Measurements from ENCODE around the gene SOHLH1.
A peak's percentile ranks its signal among the peaks of the same experiment; 100 is the strongest.

Gene SOHLH1

GRCh38 chr9:135736979-135737839 lies 37.9 kb upstream of the SOHLH1 start:
- no peak for ATAC-seq
- no peak overlapping the region for H3K27ac Mint-ChIP-seq
- no peaks in the 10 kb centered on the region for H3K36me3 Mint-ChIP-seq
- peaks cover 9% of the 10 kb centered on the region for H3K9me3 Mint-ChIP-seq
- H3K4me3 Mint-ChIP-seq, result no peak overlapping the region
- H3K27me3 Mint-ChIP-seq, result peaks cover 46% of the 10 kb centered on the region
- H3K4me1 Mint-ChIP-seq, result no peaks in the 10 kb centered on the region

DNA sequence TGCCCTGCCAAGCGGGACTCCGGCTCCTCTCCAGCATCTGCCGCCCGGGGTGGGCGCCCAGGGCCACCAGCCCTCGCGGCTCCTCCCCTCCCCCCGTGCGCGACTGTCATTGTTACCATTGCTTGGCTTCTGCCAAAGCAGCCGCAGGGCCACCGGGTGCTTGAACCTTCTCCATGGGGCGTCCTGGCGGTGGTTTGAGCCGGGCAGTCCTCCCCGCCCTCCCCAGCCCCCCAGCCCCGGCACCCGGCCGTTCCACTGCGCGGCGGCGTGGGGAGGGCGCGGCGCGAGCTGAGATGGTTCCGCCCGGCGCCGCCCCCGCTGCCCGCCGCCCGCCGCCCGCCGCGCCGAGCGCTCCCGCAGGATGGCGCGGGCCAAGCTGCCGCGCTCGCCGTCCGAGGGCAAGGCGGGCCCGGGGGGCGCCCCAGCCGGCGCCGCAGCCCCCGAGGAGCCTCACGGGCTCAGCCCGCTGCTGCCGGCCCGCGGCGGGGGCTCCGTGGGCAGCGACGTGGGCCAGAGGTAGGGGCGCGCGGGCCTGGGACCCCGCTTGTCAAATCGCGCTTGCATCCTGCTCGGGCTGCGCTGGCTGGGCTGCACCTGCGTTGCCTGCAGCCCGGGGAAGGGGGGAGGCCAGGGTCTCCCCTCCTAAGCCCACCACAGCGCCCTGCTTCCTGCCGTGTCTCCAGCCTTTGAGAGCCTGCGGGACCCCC lies 37.1 kb upstream of the SOHLH1 start:
- Mint-ChIP-seq H3K9me3 (peaks cover 13% of the 10 kb centered on the region), H3K27me3 (peaks cover 45% of the 10 kb centered on the region), H3K36me3 (no peaks in the 10 kb centered on the region), H3K4me1 (no peaks in the 10 kb centered on the region), H3K27ac (no peak overlapping the region), H3K4me3 (no peak overlapping the region)
- ATAC-seq, result no peak

DNA sequence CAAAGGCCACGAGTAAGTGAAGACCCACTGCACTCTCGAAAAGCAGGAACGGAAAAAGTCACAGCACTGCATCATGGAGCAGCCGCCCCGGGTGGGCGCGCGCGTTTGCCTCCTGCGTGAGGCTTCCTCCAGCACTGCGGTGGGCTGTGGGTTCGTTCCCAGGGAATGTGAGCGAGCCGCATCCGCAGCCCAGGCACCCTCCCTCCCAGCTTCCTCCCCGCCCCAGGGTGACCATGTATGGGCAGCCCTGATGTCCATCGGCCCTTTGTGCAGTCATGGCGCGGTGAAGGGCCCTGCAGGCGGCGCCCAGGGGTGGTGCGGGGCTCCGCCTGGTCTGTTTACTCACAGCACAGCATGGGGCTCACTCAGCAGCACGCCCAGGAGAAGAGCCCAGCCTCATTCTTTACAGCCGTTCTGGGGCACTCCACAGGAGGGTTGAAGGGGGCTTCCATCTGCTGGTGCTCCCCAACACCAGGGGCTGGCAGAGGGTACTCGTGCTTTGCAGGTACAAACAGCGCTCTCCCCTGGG lies 35.4 kb upstream of the SOHLH1 start:
- H3K9me3 Mint-ChIP-seq, result peaks cover 21% of the 10 kb centered on the region
- ATAC-seq, result no peak
- no peak overlapping the region for H3K27ac Mint-ChIP-seq
- peaks cover 28% of the 10 kb centered on the region for H3K27me3 Mint-ChIP-seq
- no peak overlapping the region for H3K4me3 Mint-ChIP-seq
- H3K4me1 Mint-ChIP-seq, result no peaks in the 10 kb centered on the region
- no peaks in the 10 kb centered on the region for H3K36me3 Mint-ChIP-seq

DNA sequence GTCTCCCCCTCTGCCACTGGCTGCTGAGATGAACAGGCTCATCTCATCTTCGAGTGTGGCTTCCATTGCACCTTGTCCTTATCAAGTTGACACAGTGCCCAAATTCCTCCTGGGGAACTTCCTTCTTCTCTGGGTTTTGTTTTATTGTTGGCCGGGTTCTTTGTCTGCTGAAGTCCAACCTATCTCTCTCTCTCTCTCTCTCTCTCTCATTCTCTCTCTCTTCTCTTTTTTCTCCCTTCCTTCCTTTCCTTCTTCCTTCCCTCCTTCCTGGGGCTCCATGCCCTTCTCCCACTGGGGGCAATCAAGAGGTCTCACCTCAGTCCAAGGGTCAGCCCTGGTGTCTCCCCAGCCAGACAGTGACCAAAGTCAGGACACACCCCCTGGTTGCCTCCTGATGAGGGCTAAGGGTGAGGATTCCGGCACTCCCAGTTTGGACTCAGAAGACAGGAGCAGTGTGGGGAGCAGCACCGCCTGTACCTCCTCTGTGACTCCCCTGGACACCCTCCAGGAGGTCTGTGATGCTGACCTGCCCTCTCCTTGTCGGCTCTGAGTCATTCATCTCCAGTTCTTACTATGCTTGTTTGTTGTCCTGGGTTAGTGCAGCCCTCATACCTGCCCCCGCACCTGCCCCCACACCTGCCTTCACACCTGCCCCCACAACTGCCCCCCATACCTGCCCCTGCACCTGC lies 33.4 kb upstream of the SOHLH1 start:
- Mint-ChIP-seq H3K27me3 (peaks cover 11% of the 10 kb centered on the region), H3K9me3 (peaks cover 21% of the 10 kb centered on the region), H3K4me3 (no peak overlapping the region), H3K4me1 (no peaks in the 10 kb centered on the region), H3K27ac (no peak overlapping the region), H3K36me3 (no peaks in the 10 kb centered on the region)
- no peak for ATAC-seq

DNA sequence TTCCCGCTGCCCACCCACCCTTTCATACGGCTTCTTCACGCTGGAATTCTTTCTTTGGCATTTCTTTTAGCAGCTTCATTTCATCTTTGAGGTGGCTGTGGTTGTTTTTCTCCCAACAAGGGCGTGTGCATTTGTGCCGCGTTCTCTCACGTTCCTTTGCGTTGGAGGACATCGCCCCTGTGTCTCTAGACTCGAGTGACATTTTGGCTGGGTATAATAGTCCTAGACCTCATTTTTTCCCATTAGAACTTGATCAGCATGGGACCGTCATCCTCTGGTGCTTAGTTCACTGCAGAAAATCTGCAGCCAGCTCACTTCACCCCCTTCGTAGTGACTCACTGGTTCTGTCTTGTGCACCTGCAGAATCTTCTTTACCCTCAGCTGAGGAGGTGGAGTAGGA lies 32.2 kb upstream of the SOHLH1 start:
- no peaks in the 10 kb centered on the region for H3K36me3 Mint-ChIP-seq
- peaks cover 28% of the 10 kb centered on the region for H3K9me3 Mint-ChIP-seq
- ATAC-seq, result no peak
- no peak overlapping the region for H3K27ac Mint-ChIP-seq
- H3K4me1 Mint-ChIP-seq, result no peaks in the 10 kb centered on the region
- peaks cover 15% of the 10 kb centered on the region for H3K27me3 Mint-ChIP-seq
- H3K4me3 Mint-ChIP-seq, result no peak overlapping the region

- H3K9me3 Mint-ChIP-seq, result peaks cover 28% of the 10 kb centered on the region
- no peaks in the 10 kb centered on the region for H3K4me1 Mint-ChIP-seq
- no peak overlapping the region for H3K27ac Mint-ChIP-seq
- H3K36me3 Mint-ChIP-seq, result no peaks in the 10 kb centered on the region
- peaks cover 18% of the 10 kb centered on the region for H3K27me3 Mint-ChIP-seq
- ATAC-seq, result no peak
- H3K4me3 Mint-ChIP-seq, result no peak overlapping the region
Observed at GRCh38 chr9:135729480-135729879, 30.2 kb upstream of the SOHLH1 start.

GRCh38 chr9:135728436-135729110 lies 29.3 kb upstream of the SOHLH1 start:
- Mint-ChIP-seq H3K27ac (no peak overlapping the region), H3K9me3 (peaks cover 27% of the 10 kb centered on the region), H3K4me3 (no peak overlapping the region), H3K36me3 (no peaks in the 10 kb centered on the region), H3K4me1 (no peaks in the 10 kb centered on the region), H3K27me3 (peaks cover 22% of the 10 kb centered on the region)
- ATAC-seq, result no peak

DNA sequence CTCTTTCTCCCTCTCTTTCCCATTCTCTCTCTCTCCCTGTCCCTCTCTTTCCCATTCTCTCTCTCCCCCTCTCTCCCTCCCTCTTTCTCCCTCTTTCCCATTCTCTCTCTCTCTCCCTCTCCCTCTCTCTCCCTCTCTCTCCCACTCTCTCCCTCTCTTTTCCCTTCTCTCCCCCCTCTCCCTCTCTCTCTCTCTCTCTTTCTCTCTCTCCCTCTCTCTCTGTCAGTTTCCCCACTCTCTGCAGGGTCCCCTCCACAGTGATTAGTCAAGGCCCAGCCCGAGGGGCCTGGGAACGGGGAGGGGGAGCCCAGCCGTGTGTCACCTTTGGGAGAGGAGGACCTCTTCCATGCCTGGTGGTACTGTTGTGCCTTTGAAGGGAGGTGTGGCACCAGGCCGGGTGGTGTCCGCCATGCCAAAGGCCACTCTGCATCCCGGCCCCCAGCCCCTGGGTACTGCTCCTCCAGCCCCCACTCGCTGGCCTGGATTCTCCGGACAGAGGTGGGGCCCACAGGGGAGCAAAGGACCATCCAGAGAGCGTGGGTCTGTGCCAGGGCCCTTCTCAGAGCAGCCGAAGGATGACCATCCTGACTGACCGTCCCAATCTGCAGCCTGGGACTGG lies 28.1 kb upstream of the SOHLH1 start:
- H3K4me1 Mint-ChIP-seq, result no peaks in the 10 kb centered on the region
- no peak overlapping the region for H3K27ac Mint-ChIP-seq
- peaks cover 24% of the 10 kb centered on the region for H3K27me3 Mint-ChIP-seq
- peaks cover 19% of the 10 kb centered on the region for H3K9me3 Mint-ChIP-seq
- no peak overlapping the region for H3K4me3 Mint-ChIP-seq
- no peak for ATAC-seq
- H3K36me3 Mint-ChIP-seq, result no peaks in the 10 kb centered on the region

- peak; percentile 4 for ATAC-seq
- no peak overlapping the region for H3K4me3 Mint-ChIP-seq
- no peak overlapping the region for H3K27ac Mint-ChIP-seq
- H3K9me3 Mint-ChIP-seq, result peaks cover 14% of the 10 kb centered on the region
- H3K27me3 Mint-ChIP-seq, result peaks cover 24% of the 10 kb centered on the region
- H3K4me1 Mint-ChIP-seq, result no peaks in the 10 kb centered on the region
- H3K36me3 Mint-ChIP-seq, result no peaks in the 10 kb centered on the region
Observed at GRCh38 chr9:135726138-135726853, 27.0 kb upstream of the SOHLH1 start.

DNA sequence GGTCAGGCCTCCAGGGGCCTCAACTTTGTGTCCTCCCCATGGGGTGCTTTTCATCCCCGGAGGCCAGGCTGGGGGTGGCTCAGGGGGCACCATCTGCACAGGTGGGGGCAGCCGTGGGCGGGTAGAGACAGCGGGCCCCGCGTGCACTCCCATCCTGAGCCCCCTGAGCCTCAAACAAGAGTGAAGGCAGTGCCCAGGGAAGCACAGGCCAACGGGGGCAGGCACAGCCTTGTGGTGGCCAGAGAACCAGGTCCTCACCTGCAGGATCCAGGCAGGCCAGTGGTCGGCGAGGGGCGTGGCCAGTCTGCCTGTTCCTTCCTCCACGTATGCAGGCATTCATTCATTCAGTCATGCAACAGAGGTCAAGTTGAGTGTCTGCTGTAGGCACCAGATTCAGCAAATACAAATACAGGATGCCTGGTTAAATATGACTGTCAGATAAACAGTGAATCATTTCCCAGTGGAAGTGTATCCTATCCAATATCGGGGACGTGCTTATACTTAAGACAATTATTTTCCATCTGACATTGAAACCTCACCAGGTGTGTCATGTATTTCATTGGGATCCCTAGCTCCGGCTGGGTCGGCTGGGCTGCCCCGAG lies 25.0 kb upstream of the SOHLH1 start:
- H3K4me3 Mint-ChIP-seq, result no peak overlapping the region
- no peaks in the 10 kb centered on the region for H3K36me3 Mint-ChIP-seq
- H3K27ac Mint-ChIP-seq, result no peak overlapping the region
- peaks cover 7% of the 10 kb centered on the region for H3K9me3 Mint-ChIP-seq
- ATAC-seq, result no peak
- peaks cover 36% of the 10 kb centered on the region for H3K27me3 Mint-ChIP-seq
- H3K4me1 Mint-ChIP-seq, result no peaks in the 10 kb centered on the region

DNA sequence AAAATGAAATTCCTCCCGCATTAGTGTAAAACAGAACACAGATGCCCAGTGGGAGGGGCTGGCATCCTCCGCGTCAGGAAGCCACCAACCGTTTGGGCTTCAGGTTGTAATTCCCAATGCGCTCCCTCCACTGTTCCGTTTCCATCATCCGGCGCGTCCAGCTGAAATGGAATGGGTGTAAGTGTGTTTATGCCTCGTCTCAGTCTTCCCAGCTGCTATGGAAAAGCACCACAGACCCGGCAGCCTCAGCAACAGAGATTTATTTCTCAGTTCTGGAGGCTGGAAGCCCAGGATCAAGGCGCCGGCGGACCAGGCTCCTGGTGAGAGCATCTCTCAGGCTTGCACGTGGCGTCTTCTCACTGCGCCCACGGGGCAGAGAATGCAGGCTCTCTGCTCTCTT lies 23.1 kb upstream of the SOHLH1 start:
- H3K27ac Mint-ChIP-seq, result no peak overlapping the region
- H3K9me3 Mint-ChIP-seq, result peaks cover 7% of the 10 kb centered on the region
- H3K4me1 Mint-ChIP-seq, result no peaks in the 10 kb centered on the region
- no peak for ATAC-seq
- no peaks in the 10 kb centered on the region for H3K36me3 Mint-ChIP-seq
- H3K4me3 Mint-ChIP-seq, result no peak overlapping the region
- H3K27me3 Mint-ChIP-seq, result peaks cover 45% of the 10 kb centered on the region

- ATAC-seq, result no peak
- Mint-ChIP-seq H3K36me3 (no peaks in the 10 kb centered on the region), H3K27me3 (peaks cover 58% of the 10 kb centered on the region), H3K4me3 (no peak overlapping the region), H3K4me1 (no peaks in the 10 kb centered on the region), H3K27ac (no peak overlapping the region), H3K9me3 (no peaks in the 10 kb centered on the region)
Observed at GRCh38 chr9:135719472-135719871, 20.2 kb upstream of the SOHLH1 start.

DNA sequence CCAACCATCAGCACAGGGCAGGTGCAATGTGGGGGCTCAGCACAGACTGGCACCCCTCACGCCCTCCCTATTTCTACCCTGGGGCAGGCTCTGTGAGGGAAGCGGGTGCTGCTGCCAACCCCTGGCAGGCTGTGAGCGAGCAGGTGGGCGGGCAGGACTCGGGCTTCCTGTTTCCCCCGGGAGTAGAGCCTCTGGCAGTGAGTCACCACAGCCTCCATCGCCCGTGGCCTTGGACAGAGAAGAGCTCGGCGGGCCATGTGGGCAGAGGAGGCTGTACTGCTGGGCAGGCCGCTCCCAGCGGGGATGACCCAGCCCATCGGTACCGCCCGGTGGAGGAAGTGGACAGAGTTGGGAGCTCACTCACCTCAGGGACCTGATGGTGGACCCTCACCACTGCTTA lies 19.3 kb upstream of the SOHLH1 start:
- no peak for ATAC-seq
- Mint-ChIP-seq H3K36me3 (no peaks in the 10 kb centered on the region), H3K9me3 (no peaks in the 10 kb centered on the region), H3K4me3 (no peak overlapping the region), H3K4me1 (no peaks in the 10 kb centered on the region), H3K27me3 (peaks cover 61% of the 10 kb centered on the region), H3K27ac (no peak overlapping the region)

DNA sequence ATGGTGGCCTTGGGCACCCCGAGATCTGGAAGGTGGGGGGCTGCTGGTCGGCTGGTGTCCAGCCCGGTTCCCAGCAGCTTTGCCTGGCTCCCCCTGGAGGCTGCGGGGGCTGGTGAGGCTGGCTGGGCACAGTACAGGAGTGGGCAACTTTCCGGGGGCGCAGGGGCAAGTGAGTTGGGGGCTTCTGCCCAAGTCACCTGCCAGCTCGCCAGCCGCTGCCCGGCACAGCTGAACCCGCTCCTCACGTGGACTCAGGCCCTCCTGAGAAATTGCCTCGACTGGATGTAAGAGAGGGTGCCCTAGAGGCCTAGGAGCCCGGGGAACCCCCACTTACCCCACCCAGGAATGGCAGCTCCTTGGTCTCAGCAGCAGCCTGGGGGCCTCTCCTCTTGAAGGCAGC lies 18.1 kb upstream of the SOHLH1 start:
- Mint-ChIP-seq H3K4me3 (no peak overlapping the region), H3K9me3 (no peaks in the 10 kb centered on the region), H3K27ac (no peak overlapping the region), H3K36me3 (no peaks in the 10 kb centered on the region), H3K27me3 (peaks cover 67% of the 10 kb centered on the region), H3K4me1 (no peaks in the 10 kb centered on the region)
- ATAC-seq, result no peak

Data from stimulated activated memory B cell treated with anti-CD40 and anti-IgM and Interleukin-4, amounts not matched to agents 10 μg/mL and 1 μg/mL and 100 μg/mL, for 72 hours (primary cell).